ENCODE measurements around the gene MLH3. TPM values are rescaled to one million over a fixed set of nuclear protein-coding genes. Genes with fewer than 3 reads are reported as not detected.

The MLH3 gene
- total and polyA plus RNA-seq, 2 experiments from 2014 or later, result 10.7 to 14.7 TPM

- H3K79me2 ChIP-seq (replicated peaks; ENCODE audit: insufficient read depth), result peaks cover 30% of the 10 kb centered on the region
- H3K9me2 ChIP-seq (ENCODE audit: insufficient read depth), result no peaks in the 10 kb centered on the region
- H3K27me3 ChIP-seq (ENCODE audit: insufficient read depth), result no peaks in the 10 kb centered on the region
- ATAC-seq (no peak), DNase-seq (ENCODE audit: low spot score) (no peak)
- H3K27ac Mint-ChIP-seq, result no peak overlapping the region
- H3K4me1 Mint-ChIP-seq, result peaks cover 10% of the 10 kb centered on the region; the same call in 2 of the 3 replicates
- no peak overlapping the region for H3K4me2 ChIP-seq
- no peaks in the 10 kb centered on the region for H3K36me3 ChIP-seq (ENCODE audit: insufficient read depth)
- no peak overlapping the region; the same call in 1 of the 2 replicates for H3K4me3 ChIP-seq
- no peaks in the 10 kb centered on the region; the same call in 1 of the 2 replicates for H4K20me1 ChIP-seq (replicated peaks; ENCODE audit: insufficient read depth)
- H3K36me3 Mint-ChIP-seq (ENCODE audit: low read depth), result no peaks in the 10 kb centered on the region
- peaks cover 15% of the 10 kb centered on the region; the same call in 1 of the 2 replicates for H3K4me1 ChIP-seq (ENCODE audit: insufficient read depth)
- H3F3A ChIP-seq (replicated peaks; ENCODE audit: low read depth), result peaks cover 12% of the 10 kb centered on the region
- H2AFZ ChIP-seq, result no peak overlapping the region
- no peak overlapping the region for H3K4me3 Mint-ChIP-seq
- H3K27me3 Mint-ChIP-seq (ENCODE audit: insufficient read depth, low read depth, poor library complexity), result peaks cover 4% of the 10 kb centered on the region
- no peak for TF ChIP-seq STAT1 (IDR thresholded peaks at IDR 0.05; ENCODE audit: unreplicated experiment)
- no peak for TF ChIP-seq REST (IDR thresholded peaks at IDR 0.05; ENCODE audit: unreplicated experiment)
- no peak for TF ChIP-seq ZNF114 (CRISPR knock-in tag; IDR thresholded peaks at IDR 0.05)
- no peak for TF ChIP-seq ZNF331 (CRISPR knock-in tag; IDR thresholded peaks at IDR 0.05; ENCODE audit: low read depth)
- no peak for TF ChIP-seq ETS1 (IDR thresholded peaks at IDR 0.05)
- TF ChIP-seq CTCF (conservative IDR thresholded peaks at IDR 0.05; ENCODE audit: low read depth in 2 of 2), result no peak
- TF ChIP-seq POLR2AphosphoS5 (IDR thresholded peaks at IDR 0.05; ENCODE audit: low read depth), result no peak
- TF ChIP-seq JUNB (IDR thresholded peaks at IDR 0.05; ENCODE audit: unreplicated experiment), result no peak
- TF ChIP-seq CREB1 (CRISPR knock-in tag; IDR thresholded peaks at IDR 0.05; ENCODE audit: low read depth), result no peak
- TF ChIP-seq ZNF462 (CRISPR knock-in tag; IDR thresholded peaks at IDR 0.05), result no peak
- no peak for TF ChIP-seq EZH2phosphoT487 (IDR thresholded peaks at IDR 0.05; ENCODE audit: unreplicated experiment)
- no peak for TF ChIP-seq NANOG (IDR thresholded peaks at IDR 0.05; ENCODE audit: borderline replicate concordance)
- no peak for TF ChIP-seq EZH2 (IDR thresholded peaks at IDR 0.05; ENCODE audit: low read depth, unreplicated experiment)
- no peak overlapping the region for H3K27ac ChIP-seq (ENCODE audit: low read depth)
- H3K9me3 Mint-ChIP-seq, result no peaks in the 10 kb centered on the region
Observed at GRCh38 chr14:75067212-75067611, 15.9 kb upstream of the MLH3 start.
